Kidney glomerular epithelial cell (primary cell): ENCODE measurements around the gene MSANTD3.
A peak's percentile ranks its signal among the peaks of the same experiment; 100 is the strongest.
"Not testable (repeated sequence)": the region's sequence is repeated elsewhere in the genome, so short reads cannot be mapped to it uniquely, and the experiment has no call there.

Source experiments
- DNase-seq: peaks from one replicate; lab custom pipeline; 2025; lab: John Stamatoyannopoulos, UW

The MSANTD3 gene

GRCh38 chr9:100428871-100429654 lies 2.1 kb downstream of the MSANTD3 start:
- peak; percentile 99 for DNase-seq

DNA sequence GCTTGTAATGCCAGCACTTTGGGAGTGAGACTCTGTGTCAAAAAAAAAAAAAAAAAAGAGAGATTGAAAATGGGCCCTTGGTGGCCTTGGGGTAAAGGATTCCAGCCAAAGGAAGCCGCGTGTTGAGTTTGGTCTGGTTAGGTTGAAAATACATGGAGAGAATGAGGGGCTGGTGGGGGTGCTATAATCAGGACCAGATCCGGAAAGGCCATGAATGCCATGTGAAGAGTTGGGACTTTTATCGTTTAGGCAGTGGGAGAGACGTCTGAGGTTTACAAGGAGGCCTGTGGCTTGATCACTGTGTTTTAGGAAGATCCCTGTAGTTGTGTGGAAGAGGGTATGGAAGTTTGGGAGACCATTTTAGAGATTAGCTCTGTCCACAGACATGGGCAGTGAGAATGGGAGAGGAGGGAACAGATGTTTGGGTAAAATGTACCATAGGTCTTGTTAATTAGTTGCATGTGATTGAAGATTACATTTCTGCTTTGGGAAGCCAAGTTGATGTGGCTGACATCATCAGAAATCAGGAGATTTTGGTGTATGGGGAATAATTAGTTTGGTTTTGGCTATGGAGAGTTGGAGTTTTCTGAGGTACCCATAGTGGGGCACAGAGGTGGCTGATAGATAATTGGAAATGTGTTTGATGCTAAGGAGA lies 3.5 kb downstream of the MSANTD3 start:
- DNase-seq = no peak

DNA sequence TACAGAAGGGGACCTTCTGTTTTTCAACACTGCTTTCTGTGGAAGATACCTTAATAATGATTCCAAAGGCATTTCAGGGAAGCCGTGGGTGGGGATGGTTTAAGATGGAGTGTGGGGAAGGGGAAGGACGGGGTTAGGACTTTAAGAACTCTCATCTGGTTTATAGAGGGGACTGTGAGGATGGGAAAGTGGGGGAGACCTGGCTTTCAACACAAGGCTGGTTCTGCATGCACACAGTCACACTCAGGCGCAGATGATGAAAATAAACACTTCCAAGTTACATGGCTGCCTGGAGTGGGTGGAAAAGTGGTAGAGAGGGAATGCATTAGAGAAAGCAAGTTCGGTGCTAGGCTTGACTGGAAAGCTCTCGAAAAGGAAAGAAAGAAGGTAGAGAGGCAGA lies 4.9 kb downstream of the MSANTD3 start:
- no peak for DNase-seq

DNA sequence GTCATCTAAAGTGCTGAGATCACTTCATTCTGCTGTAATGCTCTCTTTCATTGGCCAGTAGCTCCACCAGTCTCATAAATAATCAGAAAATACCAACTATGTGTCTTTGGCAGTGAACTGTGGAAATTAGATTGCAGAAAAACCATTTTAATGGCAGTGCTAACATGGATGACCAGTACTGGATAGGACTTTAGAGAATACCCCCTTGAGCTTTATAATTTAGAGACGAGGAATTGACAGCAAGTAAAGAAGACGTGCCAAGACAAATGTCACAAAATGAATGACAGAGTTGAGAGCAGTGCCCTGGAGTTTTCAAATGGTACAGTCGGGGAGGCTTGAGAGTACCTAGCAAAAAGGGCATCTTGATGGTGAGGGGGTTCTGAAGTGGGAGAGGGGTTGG lies 5.8 kb downstream of the MSANTD3 start:
- DNase-seq = no peak

DNA sequence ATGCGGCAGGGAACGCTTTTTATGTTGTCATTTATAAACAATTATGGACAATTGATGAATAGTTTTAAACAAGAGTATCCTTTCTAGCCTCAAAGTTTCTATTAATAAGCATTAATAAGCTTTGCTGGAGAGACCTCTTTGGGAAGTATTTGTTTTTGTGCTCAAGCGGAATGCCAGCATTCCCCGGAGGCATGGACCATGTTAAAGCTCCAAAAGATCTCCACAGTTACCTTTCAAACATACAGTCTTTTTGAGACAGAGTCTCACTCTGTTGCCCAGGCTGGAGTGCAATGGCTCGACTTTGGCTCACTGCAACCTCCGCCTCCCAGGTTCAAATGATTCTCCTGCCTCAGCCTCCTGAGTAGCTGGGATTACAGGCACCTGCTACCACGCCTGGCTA lies 9.6 kb downstream of the MSANTD3 start:
- peak; percentile 52 for DNase-seq

DNA sequence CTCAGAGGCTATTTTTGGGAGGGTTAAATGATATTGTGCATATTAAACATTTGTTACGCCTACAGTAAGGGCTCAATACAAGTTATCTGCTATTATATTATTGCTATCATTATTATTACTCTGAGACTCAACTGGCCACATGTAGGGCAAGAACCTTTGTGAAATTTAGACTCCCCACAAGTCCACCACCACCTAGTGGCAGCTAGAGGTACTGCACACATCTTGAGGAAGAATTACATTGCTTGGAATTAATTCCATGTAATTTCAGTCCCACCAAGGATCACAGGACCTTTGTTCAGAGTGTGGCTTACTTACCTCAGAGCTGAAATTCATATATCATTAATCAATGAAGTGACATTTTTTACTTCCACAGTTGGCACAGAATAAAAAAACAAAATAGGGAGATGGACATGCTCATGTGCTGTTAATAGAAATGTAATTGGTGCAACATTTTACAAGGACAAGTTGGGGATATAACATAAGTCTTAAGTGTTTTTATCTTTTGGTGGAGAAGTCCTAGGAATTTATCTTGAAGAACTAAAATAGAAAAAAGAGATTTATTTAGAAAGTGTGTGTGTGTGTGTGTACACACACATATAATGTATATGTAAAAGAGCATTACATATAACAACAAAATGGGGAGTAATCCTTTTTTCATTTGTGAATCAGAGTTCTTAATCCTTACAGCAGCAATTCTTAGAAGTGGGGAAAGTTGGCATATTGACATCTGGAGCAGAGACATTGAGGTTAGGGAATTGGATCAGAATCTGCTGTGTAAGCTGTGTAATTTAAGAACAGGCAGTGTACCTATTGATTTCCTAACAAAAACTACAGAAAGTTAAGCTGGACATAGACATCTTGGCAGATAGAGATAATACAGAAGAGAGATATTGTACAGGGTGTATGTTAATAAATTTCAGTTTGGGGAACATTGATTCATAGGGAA lies 11.2 kb downstream of the MSANTD3 start:
- DNase-seq = peak; percentile 63

DNA sequence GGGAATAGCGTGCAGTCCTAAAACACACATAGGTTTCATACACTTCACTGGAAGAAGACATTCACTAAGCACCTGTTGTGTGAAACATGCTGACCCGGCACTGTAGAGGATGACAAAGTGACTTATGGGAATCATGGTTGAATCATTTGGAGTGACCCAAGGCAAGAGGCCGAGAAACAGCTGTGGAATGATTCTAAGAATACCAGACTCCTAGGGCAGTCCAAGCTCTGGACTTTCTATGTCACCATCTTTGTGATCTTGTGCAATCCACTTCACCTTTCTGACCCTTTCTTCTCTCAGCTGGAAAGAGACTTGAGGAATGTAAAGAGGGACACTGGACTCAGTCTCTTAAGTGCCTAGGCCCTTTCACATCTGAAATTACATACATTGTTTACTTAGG lies 13.1 kb downstream of the MSANTD3 start:
- peak; percentile 12 for DNase-seq

DNA sequence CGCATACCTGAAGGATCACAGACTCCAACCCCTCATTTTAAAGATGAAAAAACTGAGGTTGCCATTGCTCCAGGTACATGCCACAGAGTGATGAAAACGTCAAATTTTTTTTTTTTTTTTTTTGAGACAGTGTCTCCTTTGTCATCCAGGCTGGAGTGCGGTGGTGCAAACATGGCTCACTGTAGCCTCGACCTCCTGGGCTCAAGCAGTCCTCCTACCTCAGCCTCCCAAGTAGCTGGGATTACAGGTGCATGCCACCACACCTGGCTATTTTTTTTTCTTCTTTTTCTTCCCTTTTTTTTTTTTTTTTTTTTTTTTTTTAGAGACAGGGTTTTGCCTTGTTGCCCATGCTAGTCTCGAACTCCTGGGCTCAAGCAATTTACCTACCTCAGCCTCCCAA lies 13.5 kb downstream of the MSANTD3 start:
- DNase-seq = not testable (repeated sequence)

- no peak for DNase-seq
Measured at GRCh38 chr9:100441911-100442361, 15.0 kb downstream of the MSANTD3 start.

GRCh38 chr9:100443781-100444768 lies 17.1 kb downstream of the MSANTD3 start:
- no peak for DNase-seq

DNA sequence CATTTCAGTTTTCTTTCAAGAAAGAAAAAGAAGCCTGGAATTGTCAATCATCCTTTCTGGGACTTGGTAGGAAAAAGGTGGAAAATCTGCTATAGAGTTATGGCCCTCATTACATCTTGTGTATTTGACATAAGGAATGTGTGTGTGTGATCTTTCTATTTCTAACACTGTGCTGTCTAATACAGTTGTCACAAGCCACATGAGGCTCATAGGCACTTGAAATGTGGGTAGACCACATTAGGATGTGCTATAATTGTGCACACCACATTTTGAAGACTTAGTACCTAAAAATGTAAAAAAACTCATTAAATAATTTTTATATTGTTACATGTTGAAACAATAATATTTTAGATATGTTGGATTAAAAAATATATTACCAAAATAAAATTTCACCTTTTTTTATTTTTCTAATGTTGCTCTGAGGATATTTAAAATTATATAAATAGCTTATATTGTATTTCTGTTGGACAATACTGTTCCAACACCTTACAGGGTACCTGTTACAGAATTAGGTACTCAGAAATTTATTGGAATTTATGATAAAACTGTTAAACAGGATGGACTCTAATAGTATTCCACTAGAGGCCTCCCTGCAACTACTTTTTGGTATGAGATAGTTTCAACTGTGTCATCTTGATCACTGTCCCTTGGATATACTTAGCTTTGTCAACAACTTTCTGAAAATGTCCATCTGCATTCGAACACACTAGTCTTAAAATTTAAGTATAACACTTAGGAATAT lies 18.4 kb downstream of the MSANTD3 start:
- no peak for DNase-seq

DNA sequence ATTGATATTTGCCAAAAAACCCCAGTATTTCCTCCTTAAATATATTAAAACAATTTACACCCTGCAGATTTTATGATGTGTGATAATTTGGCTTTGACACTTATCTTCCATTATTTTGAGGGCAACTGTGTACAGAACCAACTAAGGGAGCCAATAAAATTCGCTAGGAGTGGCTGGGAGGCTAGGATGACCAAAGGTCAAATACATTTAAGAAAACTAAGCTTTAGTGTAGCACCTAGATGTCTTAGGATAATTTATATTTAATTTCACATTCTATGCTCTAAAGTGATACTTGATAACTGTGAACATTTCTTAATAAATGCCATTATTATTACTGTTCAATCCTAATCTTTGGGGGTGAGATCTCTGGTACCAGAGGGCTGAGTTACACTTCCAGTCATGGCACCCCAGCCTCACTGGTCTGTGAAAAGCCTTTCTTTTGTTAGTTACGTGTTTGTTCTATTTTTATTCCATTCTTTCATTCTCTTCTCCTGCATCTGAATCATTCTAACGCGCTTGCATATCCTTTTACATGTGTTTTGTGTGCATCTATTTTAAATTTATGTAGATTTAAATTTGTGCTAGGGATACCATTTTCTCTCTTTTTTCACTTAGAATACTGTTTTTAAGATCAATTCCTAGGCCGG lies 19.1 kb downstream of the MSANTD3 start:
- no peak for DNase-seq

GRCh38 chr9:100447041-100447440 lies 20.1 kb downstream of the MSANTD3 start:
- no peak for DNase-seq

DNA sequence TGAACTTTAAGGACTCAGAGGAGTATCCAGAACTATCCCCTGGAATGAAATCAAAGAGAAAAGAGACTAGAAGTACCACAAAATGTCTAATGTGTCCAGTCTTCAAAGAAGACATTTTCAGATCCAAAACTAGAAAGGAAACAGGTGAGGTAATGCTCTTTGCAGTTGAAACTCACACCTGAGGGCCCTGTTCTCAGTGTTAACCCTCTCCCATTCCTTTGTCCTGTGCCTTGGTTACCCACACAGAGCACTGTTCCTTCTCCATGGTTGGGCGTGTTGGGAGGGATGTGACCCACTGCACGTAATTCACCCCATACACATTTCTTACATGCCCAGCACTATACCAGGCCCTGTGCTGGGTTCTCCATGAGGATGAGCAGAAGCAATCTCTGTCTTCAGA lies 21.3 kb downstream of the MSANTD3 start:
- DNase-seq = no peak

GRCh38 chr9:100449420-100449819 lies 22.5 kb downstream of the MSANTD3 start:
- no peak for DNase-seq

GRCh38 chr9:100452894-100453293 lies 26.0 kb downstream of the MSANTD3 start:
- no peak for DNase-seq

DNA sequence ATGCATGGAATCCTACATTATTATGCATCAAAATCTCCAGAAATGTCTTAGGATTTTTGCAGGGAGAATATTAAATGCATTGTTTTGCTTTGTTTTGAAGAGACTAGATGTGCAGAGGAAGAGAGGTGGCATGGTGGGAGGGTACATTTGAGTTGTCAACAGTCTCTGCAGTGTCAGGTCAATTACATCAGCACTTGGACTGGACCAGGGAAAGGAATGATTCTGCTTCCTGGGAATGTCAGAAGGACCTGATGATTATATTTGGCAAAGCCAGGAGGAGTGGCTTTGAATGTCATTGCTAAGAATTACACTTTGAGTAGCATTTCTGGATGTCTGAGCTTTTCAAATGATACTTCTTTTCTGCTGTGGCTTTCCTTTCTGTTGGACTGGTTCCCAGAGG lies 28.5 kb downstream of the MSANTD3 start:
- no peak for DNase-seq

DNA sequence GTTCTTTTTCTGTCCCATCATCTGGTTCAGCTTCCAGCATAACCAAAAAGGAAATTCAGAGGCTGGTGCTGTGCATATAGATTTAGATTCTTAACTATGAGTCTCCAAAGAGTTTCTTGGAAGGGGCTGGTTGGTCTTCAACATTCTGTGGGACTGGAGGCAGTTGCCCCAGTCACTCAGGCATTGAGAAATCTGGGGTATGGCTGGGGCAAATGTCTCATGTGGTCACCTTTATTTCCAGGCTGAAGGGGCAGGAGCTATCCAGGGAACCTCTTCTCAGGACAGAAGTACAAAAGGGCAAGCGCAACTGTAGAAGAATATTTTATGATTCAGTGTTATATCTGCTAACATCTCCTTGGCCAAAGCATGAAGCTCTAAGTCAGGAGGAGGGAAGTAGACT lies 30.6 kb downstream of the MSANTD3 start:
- DNase-seq = no peak

GRCh38 chr9:100459963-100460362 lies 33.0 kb downstream of the MSANTD3 start:
- DNase-seq = no peak

- DNase-seq = no peak
Measured at GRCh38 chr9:100465274-100465673, 38.3 kb downstream of the MSANTD3 start.
